ENCODE measurements around the gene AMBP.

AMBP gene

DNA sequence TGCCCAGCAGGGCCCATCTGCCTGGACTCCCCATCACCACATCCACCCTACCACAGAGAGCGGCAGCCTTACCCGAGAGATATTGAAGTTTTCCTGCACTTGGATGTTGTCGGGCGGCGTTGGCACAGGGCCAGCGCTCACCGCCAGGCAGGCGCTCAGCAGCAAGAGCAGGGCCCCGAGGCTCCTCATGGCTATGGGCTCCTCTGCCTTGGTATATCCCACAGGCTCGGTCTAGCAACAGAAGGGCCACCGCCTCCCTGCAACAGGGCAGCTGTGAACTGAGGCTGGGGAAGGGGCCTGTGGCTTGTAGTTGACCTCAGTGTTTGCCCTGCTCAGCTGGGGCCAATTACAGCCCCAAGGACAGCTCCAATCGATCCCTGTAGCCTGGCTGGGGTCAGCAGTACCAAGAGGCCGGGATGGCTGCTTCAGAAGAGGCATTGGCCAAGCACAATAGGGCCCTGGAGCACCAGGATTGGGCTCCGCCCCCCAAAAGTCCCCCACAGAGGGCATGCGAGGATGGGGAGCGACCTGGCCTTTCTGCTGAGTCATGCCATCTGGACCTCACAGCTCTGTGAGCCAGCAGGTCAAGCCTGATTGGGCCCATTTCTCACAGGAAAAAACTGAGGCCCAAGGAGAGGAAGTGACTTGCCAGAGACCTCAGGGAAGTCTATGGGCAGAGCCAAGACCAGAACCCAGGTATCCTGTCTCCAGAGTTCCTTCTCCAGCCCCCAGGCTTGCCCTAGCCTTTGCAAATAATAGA is at the start of gene AMBP:
Gene AMBP (minus strand): TSS at position 280 of the 760 bp plus-strand sequence. CDS start 91 bp downstream, at position 189.
- DNase-seq (ENCODE audit: low read depth in 2 of 2, low spot score in 1 of 2), result no peak

GRCh38 chr9:114126247-114127060 is 48.4 kb upstream of the AMBP start:
- no peak for DNase-seq (ENCODE audit: low read depth in 2 of 2, low spot score in 1 of 2)

GRCh38 chr9:114125476-114126013 is 47.4 kb upstream of the AMBP start:
- no peak for DNase-seq (ENCODE audit: low read depth in 2 of 2, low spot score in 1 of 2)

DNA sequence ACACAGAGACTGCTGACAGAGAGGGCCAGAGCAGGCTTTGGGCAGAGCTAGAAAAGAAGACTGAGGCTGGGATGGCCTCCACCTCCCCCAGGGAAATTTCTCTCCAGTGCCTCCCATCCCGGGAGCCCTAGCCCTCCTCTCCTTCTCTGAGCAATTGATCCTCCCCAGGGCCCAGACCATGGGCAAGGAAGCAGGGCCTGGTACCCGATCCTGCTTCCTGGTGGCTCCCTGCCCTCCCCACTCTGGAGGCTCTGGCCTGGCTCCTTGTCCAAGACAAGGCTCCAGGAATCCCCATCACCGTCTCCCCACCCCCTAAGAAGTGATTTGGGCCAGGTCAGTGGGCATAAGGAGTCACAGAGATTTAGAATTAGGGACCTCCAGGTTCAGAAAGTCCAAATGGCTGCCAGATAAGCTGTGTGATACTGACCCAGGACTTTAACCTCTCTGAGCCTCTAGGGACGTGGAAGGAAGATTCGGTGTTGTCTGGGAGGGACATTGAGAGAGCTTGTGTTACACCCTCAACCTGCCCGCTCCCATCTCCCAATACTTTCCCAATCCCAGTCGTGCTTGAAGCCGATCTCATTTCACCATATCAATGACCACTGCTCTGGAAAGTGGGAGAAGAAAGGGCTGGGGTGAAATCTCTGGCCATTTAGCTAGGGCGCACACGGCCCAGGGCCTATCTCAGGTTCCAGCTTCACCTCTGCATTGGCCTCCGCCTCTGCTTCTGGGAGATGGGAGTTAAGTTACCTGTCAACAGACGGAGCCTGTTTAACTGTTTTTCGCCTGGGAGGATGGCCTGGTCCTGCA is 46.8 kb upstream of the AMBP start:
- no peak for DNase-seq (ENCODE audit: low read depth in 2 of 2, low spot score in 1 of 2)

- no peak for DNase-seq (ENCODE audit: low read depth in 2 of 2, low spot score in 1 of 2)
These were observed 46.0 kb upstream of the AMBP start for GRCh38 chr9:114124138-114124537.

DNA sequence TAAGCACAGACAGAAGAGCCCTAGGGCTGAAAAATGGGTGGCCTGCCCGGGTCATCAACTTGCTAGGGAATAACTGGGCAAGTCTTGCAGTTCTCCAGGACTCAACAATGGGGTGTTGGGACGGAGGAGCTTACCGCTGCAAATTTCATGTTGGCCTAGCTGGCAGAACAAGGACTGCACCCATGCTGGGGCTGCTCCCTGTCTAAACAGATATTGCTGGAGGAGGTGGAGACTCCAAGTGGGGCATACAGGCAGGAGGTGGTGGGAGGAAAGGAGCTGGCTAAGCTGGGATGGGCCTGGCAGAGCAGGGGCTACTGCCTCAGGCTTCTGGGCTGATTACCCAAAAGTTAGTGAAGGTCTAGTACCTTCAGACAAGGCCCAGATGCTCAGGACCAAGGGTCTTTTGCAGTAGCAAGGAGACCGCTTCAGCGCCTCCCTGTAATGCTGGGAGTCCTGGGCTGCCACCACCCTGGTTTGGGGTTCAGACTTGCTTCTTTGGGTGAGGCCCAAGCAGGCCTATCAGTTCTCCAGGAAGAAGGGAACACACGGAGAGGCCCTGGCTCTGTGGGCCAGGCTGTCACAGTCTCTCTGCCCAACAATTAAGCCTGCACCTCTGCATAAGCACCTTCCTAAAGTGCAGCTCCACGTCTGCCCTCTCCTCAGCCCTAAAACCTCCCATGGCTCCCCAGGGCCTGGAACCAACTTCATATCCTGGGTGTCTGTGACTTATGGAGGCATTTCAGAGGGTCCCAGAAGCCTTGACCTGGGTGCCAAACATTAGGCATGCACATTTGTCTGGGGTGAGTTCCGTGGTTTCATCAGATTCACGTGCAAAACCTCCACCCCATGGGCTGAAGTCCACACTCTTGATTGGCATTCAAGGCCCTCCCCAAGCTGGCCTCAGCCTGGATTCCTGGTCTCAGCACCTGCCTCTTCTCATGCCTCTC is 45.2 kb upstream of the AMBP start:
- DNase-seq (ENCODE audit: low read depth in 2 of 2, low spot score in 1 of 2), result no peak

DNA sequence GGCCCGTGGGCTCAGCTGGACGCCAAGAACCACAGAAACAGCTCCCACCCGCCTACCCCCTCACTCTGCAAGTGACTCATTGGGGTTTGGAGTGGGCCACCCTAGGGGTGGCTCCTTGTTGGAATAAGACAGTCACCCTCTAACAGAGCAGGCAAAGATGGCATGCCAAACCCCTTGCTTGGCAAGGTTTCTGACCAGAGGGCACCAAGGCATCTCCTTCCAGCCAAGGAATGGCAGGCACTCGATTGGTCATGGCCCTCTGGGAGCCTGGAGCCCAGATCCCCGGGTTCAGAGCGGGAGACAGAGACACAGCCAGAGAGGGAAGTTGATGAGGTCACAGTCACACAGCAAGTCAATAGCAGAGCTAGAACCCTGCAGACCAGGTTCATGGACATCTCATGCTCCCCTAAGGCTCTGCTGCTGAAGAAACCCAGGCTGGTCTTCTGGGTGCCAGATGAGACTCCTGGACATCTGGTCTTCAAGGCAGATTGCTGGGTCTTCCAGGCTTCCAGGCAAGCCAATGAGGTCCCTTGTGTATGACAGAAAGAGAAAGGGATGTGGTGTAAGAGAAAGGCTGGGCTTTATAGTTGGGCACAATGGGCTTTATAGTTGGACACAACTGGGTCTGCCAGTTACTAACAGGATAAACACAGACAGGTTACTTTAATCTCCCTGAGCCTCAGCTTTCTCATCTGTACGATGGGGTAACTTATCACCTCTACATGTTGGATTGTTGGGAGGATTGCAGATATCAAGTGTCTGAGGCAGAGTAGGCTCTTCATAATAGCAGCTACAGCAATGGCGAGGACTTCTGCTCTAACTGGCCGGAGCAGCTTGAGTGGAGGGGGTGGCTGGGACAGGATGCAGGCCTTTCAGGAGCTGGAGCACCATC is 44.3 kb upstream of the AMBP start:
- no peak for DNase-seq (ENCODE audit: low read depth in 2 of 2, low spot score in 1 of 2)

DNA sequence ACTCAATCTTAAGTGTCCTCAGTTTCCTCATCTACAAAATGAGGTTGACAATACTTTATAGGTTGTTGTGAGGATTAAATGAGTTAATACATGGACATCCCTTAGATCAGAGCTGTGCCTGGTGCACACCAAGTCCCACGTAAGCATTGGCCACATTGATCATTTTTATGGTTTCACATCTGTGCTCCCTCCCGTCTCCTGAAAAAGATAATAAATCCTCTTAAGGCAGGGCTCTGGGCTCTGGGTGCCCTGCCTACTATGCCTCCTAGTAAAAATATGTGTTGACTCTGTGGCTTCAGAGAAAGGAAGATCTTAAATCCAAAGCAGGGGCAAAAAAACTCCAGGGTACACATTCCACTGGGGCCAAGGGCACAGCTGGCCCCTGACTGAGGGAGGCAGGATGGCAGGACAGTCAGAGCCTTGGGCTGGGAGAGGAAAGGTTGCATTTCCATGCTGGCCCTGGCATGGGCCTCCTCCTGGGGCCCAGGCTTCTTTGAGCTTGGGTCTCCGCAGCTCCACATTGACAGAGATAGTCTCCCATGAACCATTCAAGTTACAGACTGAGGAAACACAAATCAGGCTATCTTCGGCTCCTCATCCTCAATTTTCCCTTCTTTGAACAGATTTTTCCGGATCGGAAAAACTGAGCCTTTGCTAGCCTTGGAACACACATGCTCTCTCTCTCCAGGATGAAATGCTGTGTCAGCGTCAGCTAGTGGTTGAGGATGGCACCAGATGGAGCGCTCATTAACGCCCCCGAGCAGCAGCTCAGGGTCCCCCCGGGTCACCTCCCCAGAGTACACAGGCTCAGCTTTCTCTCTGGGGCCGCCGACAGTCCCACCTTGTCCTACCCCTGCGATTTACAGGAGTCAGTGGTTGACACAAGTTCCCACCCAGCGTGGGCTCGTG is 43.4 kb upstream of the AMBP start:
- DNase-seq (ENCODE audit: low read depth in 2 of 2, low spot score in 1 of 2), result no peak

- no peak for DNase-seq (ENCODE audit: low read depth in 2 of 2, low spot score in 1 of 2)
These were observed 42.3 kb upstream of the AMBP start for GRCh38 chr9:114120192-114121014.

DNA sequence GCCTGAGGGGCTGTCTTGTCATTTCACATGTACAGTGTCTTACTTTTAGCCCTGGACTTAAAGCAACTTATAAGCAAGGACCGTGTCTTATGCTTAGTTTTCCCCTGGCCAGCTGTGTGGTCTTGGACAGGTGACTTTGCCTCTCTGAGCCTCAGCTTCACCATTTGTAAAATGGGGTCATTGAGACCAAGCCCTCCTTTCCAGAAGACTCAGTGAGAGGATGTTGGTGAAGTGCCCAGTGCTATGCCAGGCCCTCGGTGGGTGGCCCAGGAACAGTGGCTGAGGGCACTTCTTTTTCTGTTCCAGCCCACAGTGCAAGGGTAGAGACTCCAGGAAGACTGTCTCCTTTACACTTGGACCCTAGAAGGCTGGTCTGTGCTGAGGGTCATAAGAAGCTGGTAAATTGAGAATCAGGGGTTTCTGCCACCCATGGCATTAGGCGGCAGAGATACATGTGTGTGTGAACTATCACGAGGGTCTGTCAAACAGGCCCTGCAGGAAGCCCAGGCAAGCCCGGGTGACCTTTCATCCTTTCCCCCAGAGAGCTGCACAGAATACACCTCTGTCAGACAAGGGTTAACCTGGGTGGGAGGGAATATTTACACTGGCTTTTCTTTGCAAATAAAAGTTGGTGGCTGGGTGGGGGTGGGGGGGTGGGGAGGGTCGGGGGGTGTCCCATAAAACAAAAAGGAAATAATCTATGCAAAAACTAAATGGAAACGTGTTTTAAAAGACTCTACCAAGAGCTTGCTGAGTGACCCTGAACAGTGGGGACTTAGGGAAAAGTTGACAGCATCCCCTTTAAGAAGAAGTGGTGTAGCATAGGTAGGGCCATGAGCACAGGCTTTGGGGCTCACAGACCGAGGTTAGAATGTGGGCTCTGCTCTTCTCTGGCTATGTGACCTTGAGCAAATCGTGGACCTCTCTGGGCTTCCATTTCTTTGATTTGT is 41.4 kb upstream of the AMBP start:
- no peak for DNase-seq (ENCODE audit: low read depth in 2 of 2, low spot score in 1 of 2)

GRCh38 chr9:114117996-114118830 is 40.1 kb upstream of the AMBP start:
- no peak for DNase-seq (ENCODE audit: low read depth in 2 of 2, low spot score in 1 of 2)

- no peak for DNase-seq (ENCODE audit: low read depth in 2 of 2, low spot score in 1 of 2)
These were observed 39.5 kb upstream of the AMBP start for GRCh38 chr9:114117614-114117995.

DNA sequence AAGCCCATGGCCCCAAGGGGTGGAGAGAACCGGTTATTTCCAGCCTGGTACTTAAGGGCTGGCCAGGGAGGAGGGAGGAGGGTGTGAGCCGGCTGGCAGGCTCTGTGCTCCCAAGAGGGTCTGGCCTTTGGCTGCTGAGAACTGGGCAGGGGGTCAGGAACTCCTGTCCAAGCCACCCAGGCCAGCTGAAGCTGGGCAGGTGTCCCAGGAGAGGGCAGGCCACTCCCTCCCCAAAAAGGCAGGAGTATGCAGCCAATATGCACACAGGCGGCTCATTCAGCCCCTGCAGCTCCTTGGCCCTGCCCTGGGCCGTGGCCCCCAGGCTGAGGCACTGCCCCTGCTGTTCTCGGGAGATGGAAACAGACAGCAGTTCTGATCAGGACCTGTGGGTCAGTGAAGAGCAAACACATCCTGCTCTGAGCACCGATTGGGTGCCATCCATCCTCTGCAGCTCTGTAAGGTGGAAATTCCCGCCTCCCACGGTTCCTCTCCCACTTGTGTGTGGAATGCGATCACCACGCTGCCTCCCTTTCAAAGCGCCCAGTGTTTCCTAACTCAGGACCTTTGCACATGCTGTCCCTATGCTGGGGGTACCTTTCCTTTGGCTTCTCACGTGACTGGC is 38.1 kb upstream of the AMBP start:
- DNase-seq (ENCODE audit: low read depth in 2 of 2, low spot score in 1 of 2), result no peak

DNA sequence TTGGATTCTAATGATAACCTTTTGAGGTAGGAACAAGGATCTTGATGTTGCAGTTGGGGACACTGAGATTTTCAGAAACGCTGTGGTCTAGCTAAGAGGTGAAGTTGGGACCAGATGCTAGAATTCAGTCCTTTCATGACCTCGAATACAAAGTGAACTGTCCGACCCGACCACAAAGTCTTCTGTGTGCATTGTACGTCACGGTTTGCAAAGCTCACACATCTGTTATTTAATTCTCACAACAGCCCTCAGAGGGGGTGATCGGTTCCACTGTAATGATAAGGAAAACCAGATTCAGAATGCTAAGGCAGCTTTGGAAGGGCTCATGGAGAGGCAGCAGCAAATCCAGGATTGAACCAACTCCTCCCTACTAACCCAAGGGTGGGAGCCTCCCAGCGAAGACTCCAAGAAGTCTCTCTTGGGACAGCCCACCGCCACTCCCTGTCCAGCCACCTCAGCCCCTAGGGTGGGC is 37.6 kb upstream of the AMBP start:
- DNase-seq (ENCODE audit: low read depth in 2 of 2, low spot score in 1 of 2), result no peak

DNA sequence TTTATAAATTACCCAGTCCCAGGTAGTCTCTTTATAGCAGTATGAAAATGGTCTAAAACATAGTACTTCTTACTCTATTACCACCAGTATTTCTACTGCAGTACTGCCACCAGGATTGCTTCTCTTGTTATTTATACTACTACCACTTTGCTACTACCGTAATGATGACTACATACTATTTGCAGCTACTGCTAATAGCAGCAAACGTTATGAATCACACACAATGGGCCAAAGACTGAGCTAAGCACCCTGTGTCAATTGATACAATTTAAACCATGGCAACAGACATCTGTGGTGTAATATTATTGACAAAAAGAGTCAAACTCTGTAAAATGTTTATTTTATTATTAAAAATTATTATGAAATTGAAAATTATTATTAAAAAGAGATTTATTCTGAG is 36.3 kb upstream of the AMBP start:
- no peak for DNase-seq (ENCODE audit: low read depth in 2 of 2, low spot score in 1 of 2)

Data from stimulated activated CD8-positive, alpha-beta memory T cell treated with anti-CD3 and anti-CD28 coated beads, Interleukin-4, amount 100 ng/mL, for 1 hour (primary cell).